Spleen (tissue), 11 donors: ENCODE results near the gene HIRIP3. TPM values are rescaled to one million over a fixed set of nuclear protein-coding genes. Genes with fewer than 3 reads are reported as not detected.
"Not testable (repeated sequence)": the region's sequence is repeated elsewhere in the genome, so short reads cannot be mapped to it uniquely, and the experiment has no call there.

Experiments
- DNase-seq: peaks from one replicate; pipeline ENCODE4 v3.0.0-alpha.2; 2020
- H3K27ac ChIP-seq, 8 donors: fragments of 200-600 bp; sonication (generic) in 7 of 8; 1 replicate in 4 of 8; 2 replicates in 4 of 8; pipeline versions ENCODE4 v1.5.0 to v1.8.0; 2016 to 2021; ENCODE audit warnings: inconsistent platforms in 4 of 8, mild to moderate bottlenecking in 4 of 8, moderate library complexity in 1 of 8
- H3K27me3 ChIP-seq, 7 donors: fragments of 200-600 bp; sonication (generic) in 6 of 7; replicated peaks in 1 of 7; 1 replicate in 4 of 7; 2 replicates in 3 of 7; pipeline versions ENCODE4 v1.5.0 to v1.8.0; 2016 to 2021; ENCODE audit warnings: inconsistent platforms in 3 of 7, mild to moderate bottlenecking in 1 of 7
- H3K36me3 ChIP-seq, 6 donors: fragments of 200-600 bp; sonication (generic) in 5 of 6; 1 replicate in 4 of 6; 2 replicates in 2 of 6; pipeline versions ENCODE4 v1.5.0 to v1.8.0; 2016 to 2021; ENCODE audit warnings: inconsistent platforms in 2 of 6
- H3K4me1 ChIP-seq, 6 donors: fragments of 200-600 bp; sonication (generic) in 5 of 6; 1 replicate in 3 of 6; 2 replicates in 3 of 6; pipeline versions ENCODE4 v1.5.0 to v1.8.0; 2016 to 2021; ENCODE audit warnings: inconsistent platforms in 3 of 6
- H3K4me3 ChIP-seq, 8 donors: fragments of 200-600 bp; sonication (generic) in 7 of 8; 1 replicate in 4 of 8; 2 replicates in 4 of 8; pipeline versions ENCODE4 v1.5.0 to v1.8.0; 2016 to 2021; ENCODE audit warnings: inconsistent platforms in 4 of 8, mild to moderate bottlenecking in 4 of 8, moderate library complexity in 2 of 8
- H3K9me3 ChIP-seq, 8 donors: fragments of 200-600 bp; sonication (generic) in 7 of 8; 1 replicate in 4 of 8; 2 replicates in 4 of 8; pipeline versions ENCODE4 v1.5.0 to v1.8.0; 2016 to 2021; ENCODE audit warnings: inconsistent platforms in 4 of 8
- POLR2A ChIP-seq, 3 donors: fragments of 450-650 bp; IDR thresholded peaks; one replicate each; pipeline ENCODE4 v1.5.1; 2017; ENCODE audit warnings: antibody characterized with exemption in 3 of 3, mild to moderate bottlenecking in 1 of 3
- POLR2AphosphoS5 ChIP-seq, 3 donors: sonication (generic); formaldehyde crosslinking; IDR thresholded peaks; one replicate each; pipeline ENCODE4 v1.5.1; 2017; ENCODE audit warnings: antibody characterized with exemption in 3 of 3
- WGBS, 5 donors: extraction: QIAGEN DNeasy Blood & Tissue Kit in 3 of 5; methylation state at CpG; one replicate each; pipeline versions ENCODE4 v1.1.5 to v1.1.7; 2013 to 2018; 5-methylcytosine and 5-hydroxymethylcytosine counted together
- intact Hi-C: fragments of 100-400 bp; cut with DNase I; formaldehyde crosslinking; loops from one replicate; pipeline ENCODE4 v1.15.0; 2023; ENCODE audit warnings: low total_unique reads
- polyA plus RNA-seq, 3 donors: library from polyadenylated mRNA; stranded (reverse); fragments of 200-250 nt; gene quantifications; one replicate each; pipeline ENCODE4 v1.2.1, GENCODE V29; 2013
- total RNA-seq, 7 donors: library from RNA; depleted of rRNA in 3 of 7; stranded (reverse); fragments of >200 nt in 3 of 7; fragmentation: NEBNext Ultra II Directional in 4 of 7; extraction: Animal tissue kit (Norgen Biotek cat#: 25700) in 4 of 7; gene quantifications; one replicate each; pipeline versions ENCODE4 v1.1.0 to v1.2.1, GENCODE V29; 2016 to 2021
- TF ChIP-seq, protein P1 (sequence below), 11 experiments: fragments of 200-600 bp in 7 of 11; fragments of 450-650 bp in 4 of 11; sonication (generic) in 4 of 11; IDR thresholded peaks in 8 of 11; conservative IDR thresholded peaks in 3 of 11; 1 replicate in 7 of 11; 2 replicates in 4 of 11; pipeline versions ENCODE4 v1.4.0 to v1.8.0; 2016 to 2021; ENCODE audit warnings: antibody characterized with exemption in 11 of 11, inconsistent platforms in 4 of 11, mild to moderate bottlenecking in 1 of 11
- donor health status: healthy with polysubstance abuse.
- donor health status: DM: no; HTN: no; CAD: no; lungs with moderate emphysema.
- donor health status: DM: no; HTN: no; CAD: no.
- donor health status: Bipolar disorder and iron deficiency.
- donor health status: healthy.
- donor health status: DM: no; HTN: no; CAD: no.
- donor health status: DM: yes; HTN: yes; CAD: no.

HIRIP3 gene
- total and polyA plus RNA-seq, 10 donors, result 10.0 to 17.7 (median 14.0) TPM

GRCh38 chr16:30023586-30023985 lies 28.2 kb upstream of the HIRIP3 start:
- H3K4me1 ChIP-seq, result peaks cover 0 to 18% (median 15%) of the 10 kb centered on the region in 6 donors

DNA sequence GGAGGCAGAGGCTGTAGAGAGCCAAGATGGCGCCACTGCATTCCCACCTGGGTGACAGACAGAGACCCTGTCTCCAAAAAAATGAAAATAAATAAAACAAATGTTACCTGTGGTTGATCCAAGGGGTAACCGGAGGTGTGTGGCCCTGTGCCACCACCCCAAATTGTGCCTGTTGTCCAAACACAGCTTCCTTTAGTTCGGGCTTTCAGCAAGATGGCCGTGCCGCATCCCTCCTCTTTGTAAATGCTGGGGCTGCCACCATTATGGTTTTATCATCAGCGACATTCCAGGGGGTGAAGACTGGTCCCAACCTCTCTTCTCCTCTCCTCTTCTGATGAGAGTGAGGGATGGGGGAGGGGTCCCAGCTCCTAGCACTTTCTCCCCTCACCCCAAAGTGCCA lies 27.5 kb upstream of the HIRIP3 start, which contains the start of gene C16orf92:
TSS of gene C16orf92 (plus strand) at position 312 of the 400 bp plus-strand sequence. CDS start 143 bp downstream, outside the sequence.
- Histone ChIP-seq H3K36me3 (no peaks in the 10 kb centered on the region), H3K9me3 (no peaks in the 10 kb centered on the region), H3K4me1 (peaks cover 0 to 18% (median 15%) of the 10 kb centered on the region in 6 donors), H3K27me3 (peaks cover 0 to 42% (median 3%) of the 10 kb centered on the region in 7 donors), H3K4me3 (no peak within 1 kb of the TSS), H3K27ac (no peak within 1 kb of the TSS)
- WGBS, 5 donors, result 78 to 95% (median 90%) methylated on average over 6 of the region's 6 CpGs
- DNase-seq, result no peak
- intact Hi-C loops, result loop anchor here (5.0 kb wide), 1 partner anchor 321 kb away; no protein-coding TSS in a partner anchor
- TF ChIP-seq POLR2AphosphoS5 (IDR thresholded peaks at IDR 0.05) (no peak), POLR2A (IDR thresholded peaks at IDR 0.05) (no peak)

More at GRCh38 chr16:30023586-30023985, 28.2 kb upstream of the HIRIP3 start:
- no peak for TF ChIP-seq POLR2AphosphoS5 (IDR thresholded peaks at IDR 0.05)
- no peak for TF ChIP-seq POLR2A (IDR thresholded peaks at IDR 0.05)
- TF ChIP-seq, protein P1, sequence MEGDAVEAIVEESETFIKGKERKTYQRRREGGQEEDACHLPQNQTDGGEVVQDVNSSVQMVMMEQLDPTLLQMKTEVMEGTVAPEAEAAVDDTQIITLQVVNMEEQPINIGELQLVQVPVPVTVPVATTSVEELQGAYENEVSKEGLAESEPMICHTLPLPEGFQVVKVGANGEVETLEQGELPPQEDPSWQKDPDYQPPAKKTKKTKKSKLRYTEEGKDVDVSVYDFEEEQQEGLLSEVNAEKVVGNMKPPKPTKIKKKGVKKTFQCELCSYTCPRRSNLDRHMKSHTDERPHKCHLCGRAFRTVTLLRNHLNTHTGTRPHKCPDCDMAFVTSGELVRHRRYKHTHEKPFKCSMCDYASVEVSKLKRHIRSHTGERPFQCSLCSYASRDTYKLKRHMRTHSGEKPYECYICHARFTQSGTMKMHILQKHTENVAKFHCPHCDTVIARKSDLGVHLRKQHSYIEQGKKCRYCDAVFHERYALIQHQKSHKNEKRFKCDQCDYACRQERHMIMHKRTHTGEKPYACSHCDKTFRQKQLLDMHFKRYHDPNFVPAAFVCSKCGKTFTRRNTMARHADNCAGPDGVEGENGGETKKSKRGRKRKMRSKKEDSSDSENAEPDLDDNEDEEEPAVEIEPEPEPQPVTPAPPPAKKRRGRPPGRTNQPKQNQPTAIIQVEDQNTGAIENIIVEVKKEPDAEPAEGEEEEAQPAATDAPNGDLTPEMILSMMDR (IDR thresholded peaks at IDR 0.05 in 8 of 11, conservative IDR thresholded peaks at IDR 0.05 in 3 of 11), result no peak
- Histone ChIP-seq H3K9me3 (no peaks in the 10 kb centered on the region), H3K36me3 (no peaks in the 10 kb centered on the region), H3K27ac (no peak overlapping the region), H3K4me3 (no peak overlapping the region), H3K27me3 (peaks cover 0 to 49% (median 8%) of the 10 kb centered on the region in 7 donors)
- no peak for DNase-seq
- 82 to 90% (median 88%) methylated on average over 11 of the region's 11 CpGs for WGBS, 5 donors
- intact Hi-C loops, result loop anchor here (5.0 kb wide), 1 partner anchor 321 kb away; no protein-coding TSS in a partner anchor

DNA sequence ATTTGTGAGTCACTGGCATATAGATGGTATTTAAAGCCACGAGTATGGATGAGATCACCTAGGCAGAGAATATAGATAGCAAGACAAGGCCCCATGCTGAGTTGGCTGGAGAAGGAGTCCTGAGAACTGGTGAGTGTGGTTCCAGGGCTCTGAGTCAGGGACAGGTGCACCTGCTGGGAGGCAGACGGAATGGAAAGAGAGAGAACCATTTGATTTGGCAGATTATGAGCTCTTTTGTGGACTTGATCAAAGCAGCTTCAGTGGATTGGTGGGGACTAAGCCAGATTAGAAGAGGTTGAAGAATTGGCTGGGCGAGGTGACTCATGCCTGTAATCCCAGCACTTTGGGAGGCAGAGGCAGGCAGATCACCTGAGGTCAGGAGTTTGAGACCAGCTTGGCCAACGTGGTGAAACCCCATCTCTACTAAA lies 23.3 kb upstream of the HIRIP3 start:
- Histone ChIP-seq H3K9me3 (no peaks in the 10 kb centered on the region), H3K27me3 (peaks cover 0 to 1% (median 0%) of the 10 kb centered on the region in 7 donors), H3K36me3 (no peaks in the 10 kb centered on the region), H3K4me3 (no peak overlapping the region), H3K4me1 (peaks cover 0 to 18% (median 15%) of the 10 kb centered on the region in 6 donors), H3K27ac (no peak overlapping the region)
- WGBS, 5 donors, result 66 to 82% (median 78%) methylated on average over 4 of the region's 4 CpGs
- intact Hi-C loops, result no loop called here
- TF ChIP-seq, protein P1 (IDR thresholded peaks at IDR 0.05 in 8 of 11, conservative IDR thresholded peaks at IDR 0.05 in 3 of 11), result no peak
- no peak for TF ChIP-seq POLR2A (IDR thresholded peaks at IDR 0.05)
- no peak for TF ChIP-seq POLR2AphosphoS5 (IDR thresholded peaks at IDR 0.05)
- no peak for DNase-seq

DNA sequence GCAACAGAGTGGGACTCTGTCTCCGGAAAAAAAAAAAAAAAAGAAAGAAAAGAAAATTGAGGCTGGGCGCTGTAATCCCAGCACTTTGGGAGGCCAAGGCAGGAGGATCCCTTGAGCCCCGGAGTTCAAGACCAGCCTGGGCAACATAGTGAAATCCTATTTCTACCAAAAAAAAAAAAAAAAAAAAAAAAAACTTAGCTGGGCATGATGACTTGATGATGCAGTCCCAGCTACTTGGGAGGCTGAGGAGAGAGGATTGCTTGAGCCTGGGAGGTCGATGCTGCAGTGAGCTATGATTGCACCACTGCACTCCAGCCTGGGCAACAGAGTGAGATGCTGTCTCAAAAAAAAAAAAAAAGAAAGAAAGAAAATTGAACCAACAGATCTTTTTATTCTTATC lies 22.5 kb upstream of the HIRIP3 start:
- H3K4me3 ChIP-seq, H3K36me3 ChIP-seq, DNase-seq, H3K27ac ChIP-seq, H3K27me3 ChIP-seq, H3K9me3 ChIP-seq, intact Hi-C loops: not testable (repeated sequence)
- WGBS, 5 donors, result 86 to 89% (median 87%) methylated on average over 4 of the region's 4 CpGs
- peaks cover 0 to 18% (median 15%) of the 10 kb centered on the region in 6 donors for H3K4me1 ChIP-seq

DNA sequence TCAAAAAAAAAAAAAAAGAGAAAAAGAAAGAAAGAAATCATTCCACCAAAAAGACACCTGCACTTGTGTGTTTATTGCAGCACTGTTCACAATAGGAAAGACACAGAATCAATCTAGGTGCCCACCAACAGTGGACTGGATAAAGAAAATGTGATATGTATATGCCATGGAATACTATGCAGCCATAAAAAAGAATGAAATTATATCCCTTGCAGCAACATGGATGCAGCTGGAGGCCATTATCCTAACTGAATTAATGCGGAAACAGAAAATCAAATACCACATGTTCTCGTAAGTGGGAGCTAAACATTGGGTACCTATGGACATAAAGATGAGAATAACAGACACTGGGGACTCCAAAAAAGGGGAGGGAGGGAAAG lies 21.9 kb upstream of the HIRIP3 start:
- Histone ChIP-seq H3K4me1 (peaks cover 0 to 18% (median 15%) of the 10 kb centered on the region in 6 donors), H3K4me3 (no peak overlapping the region), H3K27me3 (peaks cover 0 to 7% (median 3%) of the 10 kb centered on the region in 7 donors), H3K9me3 (no peaks in the 10 kb centered on the region), H3K36me3 (no peaks in the 10 kb centered on the region), H3K27ac (no peak overlapping the region)
- WGBS, 5 donors, result 93 to 97% (median 95%) methylated on average over 2 of the region's 2 CpGs
- no peak for DNase-seq
- TF ChIP-seq POLR2A (IDR thresholded peaks at IDR 0.05) (no peak), POLR2AphosphoS5 (IDR thresholded peaks at IDR 0.05) (no peak)
- intact Hi-C loops, result no loop called here
